ENCODE measurements around the gene BCAS3.

Gene BCAS3

GRCh38 chr17:61378658-61379456 lies 701.2 kb downstream of the BCAS3 start:
- DNase-seq = no peak

GRCh38 chr17:61379457-61380216 lies 702.0 kb downstream of the BCAS3 start:
- no peak for DNase-seq

- DNase-seq = no peak
Measured at GRCh38 chr17:61380217-61380835, 702.7 kb downstream of the BCAS3 start.

DNA sequence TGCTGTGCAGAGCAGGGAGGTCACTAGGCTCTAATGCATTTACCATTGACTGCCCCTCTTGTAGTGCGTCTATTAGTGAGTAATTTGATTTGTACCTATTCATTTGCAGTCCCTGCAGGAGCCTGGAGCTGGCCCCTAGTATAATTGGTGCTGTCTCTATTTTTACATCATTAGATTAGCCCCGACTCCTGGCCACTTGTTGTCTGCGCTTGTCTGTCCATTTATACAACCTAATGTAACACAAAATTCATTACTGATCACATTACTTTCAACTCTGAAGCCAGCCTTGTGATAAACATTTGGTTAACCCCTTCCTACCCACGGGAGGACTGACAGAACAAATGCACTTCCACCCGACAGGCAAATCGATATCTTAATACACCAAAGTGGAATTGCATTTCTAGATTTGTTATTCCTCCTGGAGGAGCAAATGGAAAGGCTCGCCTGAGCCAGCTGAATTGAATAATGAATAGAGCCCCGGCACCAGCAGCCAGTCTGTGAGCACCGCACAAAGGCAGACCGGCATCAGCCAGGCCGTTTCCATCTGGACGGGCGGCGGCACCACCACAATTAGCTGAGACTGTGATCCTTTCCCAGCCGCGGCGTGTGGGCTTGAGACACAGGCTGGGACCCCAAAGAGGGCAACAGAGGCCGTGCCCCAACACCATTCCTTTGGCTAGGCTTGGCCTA lies 703.3 kb downstream of the BCAS3 start:
- DNase-seq = no peak

- no peak for DNase-seq
Measured at GRCh38 chr17:61381537-61381936, 703.9 kb downstream of the BCAS3 start.

GRCh38 chr17:61382796-61383688 lies 705.4 kb downstream of the BCAS3 start:
- no peak for DNase-seq

- DNase-seq = no peak
Measured at GRCh38 chr17:61383689-61384201, 706.1 kb downstream of the BCAS3 start.

DNA sequence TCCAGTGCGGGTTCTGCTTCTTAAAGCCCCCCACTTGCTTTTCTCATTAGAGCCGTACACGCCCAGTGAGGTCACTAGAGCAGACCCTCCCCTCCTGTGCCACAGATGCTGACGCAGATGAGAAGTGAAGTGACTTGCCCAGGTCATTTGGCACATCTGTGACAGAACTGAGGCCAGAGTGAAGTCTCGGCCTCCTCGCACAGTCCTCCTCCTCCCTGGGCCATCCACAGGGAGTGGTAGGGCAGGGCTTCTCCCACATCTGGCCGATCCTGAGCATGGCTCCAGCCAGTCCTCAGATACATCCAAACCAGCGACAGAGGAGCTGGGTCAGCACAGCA lies 706.7 kb downstream of the BCAS3 start:
- DNase-seq = no peak

- no peak for DNase-seq
Measured at GRCh38 chr17:61384692-61385576, 707.3 kb downstream of the BCAS3 start.

GRCh38 chr17:61385577-61386236 lies 708.1 kb downstream of the BCAS3 start:
- no peak for DNase-seq

GRCh38 chr17:61386251-61386650 lies 708.6 kb downstream of the BCAS3 start:
- DNase-seq = no peak

- no peak for DNase-seq
Measured at GRCh38 chr17:61387011-61387410, 709.4 kb downstream of the BCAS3 start.

DNA sequence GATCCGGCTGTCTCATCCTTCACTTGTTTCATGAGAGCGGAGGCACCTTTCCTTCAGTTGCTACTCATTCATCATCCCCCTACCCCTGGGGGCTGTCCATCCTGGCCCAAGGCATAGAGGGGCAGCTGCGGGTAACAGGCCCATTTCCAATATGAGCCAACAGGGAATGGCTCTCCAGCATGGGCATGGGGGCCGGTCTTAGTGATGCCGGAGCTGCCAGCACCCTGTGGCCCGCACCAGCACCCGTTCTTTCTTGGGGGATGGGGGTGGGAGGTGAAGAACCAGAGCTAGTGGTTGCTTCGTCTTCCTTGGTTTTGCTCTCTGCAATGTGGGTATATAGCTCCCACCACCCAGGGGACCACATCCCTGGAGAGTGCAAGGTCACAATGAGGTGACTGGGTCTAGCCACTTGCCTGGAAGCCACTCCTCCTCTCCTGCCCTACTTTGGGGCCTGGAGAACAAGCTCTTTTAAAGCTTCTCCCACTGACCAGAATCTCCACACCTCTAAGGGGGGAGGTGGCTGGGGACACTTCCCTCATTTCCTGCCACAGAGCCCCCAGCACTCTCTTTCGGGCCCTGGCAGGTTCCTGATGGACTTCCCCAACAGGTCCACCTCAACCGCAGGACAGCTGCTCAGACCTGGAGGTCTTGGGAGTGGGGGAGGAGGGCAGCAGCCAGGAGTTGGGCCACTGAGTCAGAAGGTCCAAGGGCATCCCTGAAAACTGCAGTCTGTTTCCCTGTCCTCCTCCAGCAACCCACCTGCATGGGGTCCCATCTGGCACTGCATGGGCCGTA lies 710.1 kb downstream of the BCAS3 start:
- DNase-seq = no peak

- no peak for DNase-seq
Measured at GRCh38 chr17:61388561-61389356, 711.1 kb downstream of the BCAS3 start.

DNA sequence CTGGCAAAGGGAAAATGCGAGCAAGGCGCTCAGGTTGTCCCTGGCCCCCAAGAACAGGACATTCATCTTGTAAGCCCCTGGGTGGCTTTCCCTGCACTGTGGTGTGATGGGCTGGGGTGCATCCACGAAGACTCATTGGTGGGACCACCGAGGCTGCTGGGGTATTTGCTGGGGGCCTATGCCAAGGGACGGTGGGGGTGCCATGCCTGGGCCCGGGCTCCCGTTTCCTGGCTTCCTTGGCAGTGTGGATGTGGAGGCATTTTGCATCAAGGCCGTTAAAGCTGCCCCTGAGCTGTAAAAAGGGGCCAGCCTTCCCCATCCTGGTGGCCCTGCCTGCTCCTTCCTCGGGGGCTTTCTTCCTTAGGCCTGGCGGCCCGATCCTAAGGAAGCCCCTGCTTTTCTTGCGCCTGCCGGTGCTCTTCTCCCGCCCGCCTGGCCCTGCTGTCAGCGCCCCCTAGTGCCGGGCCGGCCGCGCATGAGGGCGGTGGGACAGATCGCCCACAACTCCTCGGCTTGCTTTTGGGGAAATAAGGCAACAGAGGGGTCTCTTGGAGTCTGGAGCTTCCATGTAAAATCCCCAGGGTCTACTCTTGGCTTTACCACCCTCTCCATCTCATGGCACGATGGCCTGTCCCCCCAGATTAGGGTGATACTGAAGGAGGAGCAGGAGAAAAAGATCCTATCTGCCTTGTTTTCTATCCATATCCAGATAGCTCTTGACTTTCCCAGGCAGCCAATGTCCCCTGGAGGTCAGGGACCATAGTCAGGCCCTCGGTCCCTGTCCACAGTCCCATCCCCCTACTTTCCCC lies 712.2 kb downstream of the BCAS3 start:
- no peak for DNase-seq

- no peak for DNase-seq
Measured at GRCh38 chr17:61390479-61390791, 712.8 kb downstream of the BCAS3 start.

- DNase-seq = no peak
Measured at GRCh38 chr17:61391595-61392291, 714.1 kb downstream of the BCAS3 start.
